IPS DF 19.7 (cell line): ENCODE results near the gene NR6A1.

ENCODE experiments used
- DNase-seq: peaks from one replicate; pipeline ENCODE4 v3.0.0-alpha.2; 2013; ENCODE audit warnings: low read depth, low spot score

Gene NR6A1

DNA sequence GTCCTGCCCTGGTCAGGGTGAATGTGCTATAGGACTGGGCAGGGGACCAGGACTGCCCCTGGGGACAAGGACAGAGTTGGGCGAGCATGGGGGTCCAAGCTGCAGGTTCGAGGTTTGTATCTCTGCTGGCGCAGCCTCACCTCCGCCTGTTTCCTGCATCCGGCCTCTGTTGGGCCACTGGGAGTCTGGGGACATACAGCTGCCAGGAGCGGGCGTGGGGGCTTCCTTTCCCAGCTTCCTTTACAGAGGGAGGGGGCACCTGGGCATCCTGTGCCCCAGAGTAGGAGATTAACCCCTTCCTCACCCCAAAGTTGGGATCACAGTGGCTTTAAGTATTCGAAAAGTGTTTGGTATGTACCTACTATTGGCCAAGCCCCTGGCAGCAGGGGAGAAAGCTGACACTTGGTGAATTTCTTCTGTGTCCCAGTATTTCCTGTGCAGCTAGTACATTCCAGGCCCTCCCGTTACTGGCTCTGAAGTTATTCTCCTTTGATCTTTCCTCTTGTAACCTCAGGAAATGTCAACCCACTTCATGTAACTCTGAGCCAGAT, 24.8 kb upstream of the NR6A1 start:
- DNase-seq = no peak

DNA sequence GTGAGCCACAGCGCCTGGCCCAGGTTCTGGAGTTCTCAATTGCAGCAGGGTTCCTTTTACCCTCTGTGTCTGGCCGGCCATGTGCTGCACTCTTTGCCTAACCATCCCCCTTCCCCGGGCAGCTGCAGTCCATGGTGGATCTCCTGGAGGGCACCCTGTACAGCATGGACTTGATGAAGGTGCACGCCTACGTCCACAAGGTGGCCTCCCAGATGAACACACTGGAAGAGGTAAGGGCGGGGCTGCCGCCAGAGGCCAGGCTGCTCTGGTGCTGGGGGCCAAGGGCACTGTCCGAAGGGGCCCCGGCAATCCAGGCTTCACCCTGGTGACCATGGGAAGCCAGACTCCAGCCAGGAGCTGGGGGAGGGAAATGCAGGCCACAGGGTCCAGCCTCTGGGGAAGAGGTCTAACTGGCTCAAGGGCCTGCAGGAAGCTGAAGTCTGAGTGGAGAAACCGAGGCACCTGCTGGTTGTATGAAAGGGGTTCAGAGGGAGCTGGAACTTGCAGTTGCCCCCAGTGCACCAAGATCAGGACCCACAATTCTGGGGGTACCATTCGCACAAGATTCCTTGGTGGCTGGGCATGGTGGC, 23.9 kb upstream of the NR6A1 start:
- DNase-seq = no peak

DNA sequence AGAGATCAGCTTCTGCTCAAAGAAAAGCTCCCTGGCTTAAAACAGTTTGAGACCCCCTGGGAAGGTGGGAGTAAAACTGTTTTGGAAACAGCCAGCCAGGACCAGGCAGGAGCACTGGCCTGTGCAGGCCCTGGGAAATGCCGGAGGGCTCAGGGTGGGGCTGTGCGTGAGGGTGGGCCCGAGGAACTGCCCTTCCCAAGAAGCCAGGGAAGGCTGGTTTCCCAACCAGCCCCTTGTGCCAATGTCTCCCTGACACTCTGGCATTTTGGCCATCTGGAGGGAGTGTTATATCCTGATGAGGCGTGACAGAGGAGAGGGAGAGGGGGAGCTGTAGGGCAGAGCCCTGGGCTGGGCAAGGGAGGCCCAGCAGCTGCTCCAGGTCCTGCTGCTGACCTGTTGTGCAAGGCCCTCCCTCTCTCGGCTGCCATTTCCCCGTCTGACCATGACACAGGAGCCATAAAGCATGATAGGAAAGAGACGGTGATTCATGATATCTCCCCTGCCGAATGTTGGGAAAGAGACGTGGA, 22.0 kb upstream of the NR6A1 start:
- DNase-seq = no peak

DNA sequence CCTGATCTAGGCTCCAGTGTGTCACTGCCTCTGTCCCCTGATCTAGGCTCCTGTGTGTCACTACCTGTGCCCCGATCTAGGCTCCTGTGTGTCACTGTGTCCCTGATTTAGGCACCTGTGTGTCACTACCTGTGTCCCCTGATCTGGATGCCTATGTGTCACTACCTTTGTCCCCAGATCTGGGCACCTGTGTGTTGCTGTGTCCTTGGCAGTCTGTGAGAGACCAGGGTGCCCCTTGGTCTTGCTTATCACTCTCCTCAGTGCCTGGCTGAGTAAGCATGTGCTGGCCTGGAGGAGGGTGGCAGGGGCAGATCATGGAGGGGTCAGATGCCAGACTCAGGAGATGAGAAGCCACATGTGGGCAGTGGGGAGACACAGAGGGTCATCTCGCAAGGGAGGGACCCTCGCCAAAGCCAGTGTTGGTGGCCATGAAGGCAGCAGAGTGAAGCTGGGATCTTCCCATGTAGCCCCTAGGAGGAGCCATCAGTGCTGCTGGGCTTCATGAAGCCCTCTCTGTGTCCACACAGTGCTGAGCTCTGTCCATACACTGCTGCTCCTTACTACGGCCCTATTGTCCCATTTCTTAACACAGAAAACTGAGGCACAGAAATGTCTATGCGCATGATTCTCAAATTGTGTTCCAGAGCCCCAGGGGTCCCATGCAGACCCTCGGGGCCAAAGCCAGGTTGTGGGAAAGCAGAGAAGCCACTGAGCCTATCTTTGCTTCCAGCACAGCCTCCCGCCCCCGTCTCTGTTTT, 21.3 kb upstream of the NR6A1 start:
- DNase-seq = no peak

DNA sequence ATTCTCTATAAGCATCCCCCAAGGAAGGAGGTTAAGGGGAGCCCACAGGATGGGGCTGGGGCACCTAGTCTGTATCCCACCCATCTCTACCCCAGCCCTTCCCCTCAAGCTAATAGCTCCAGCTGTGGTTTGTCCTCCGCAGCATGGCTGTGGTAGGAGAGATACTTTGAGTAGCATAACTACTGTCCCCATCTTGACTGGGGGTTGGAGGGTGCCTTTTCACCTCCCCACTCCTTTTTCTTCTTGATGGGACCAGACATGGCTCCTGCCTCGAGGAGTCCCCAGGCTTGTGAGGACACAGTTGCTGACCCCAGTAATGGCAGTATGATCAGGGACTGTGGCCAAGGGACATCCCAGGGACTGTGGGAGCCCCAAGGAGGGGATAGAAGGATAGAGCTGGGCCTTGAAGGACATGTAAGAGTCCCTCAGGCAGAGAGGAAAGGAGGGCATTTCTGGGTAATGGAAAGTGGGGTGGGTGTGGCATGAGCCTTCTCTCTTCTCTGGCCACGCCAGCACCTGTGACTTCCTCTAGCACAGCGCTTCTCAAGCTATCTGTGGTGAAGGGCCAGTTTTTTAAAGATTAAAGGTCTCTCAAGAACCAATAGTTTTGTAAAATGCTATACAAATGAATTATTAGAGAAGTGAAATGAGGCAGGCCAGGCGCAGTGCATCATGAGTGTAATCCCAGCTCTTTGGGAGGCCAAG, 19.8 kb upstream of the NR6A1 start:
- no peak for DNase-seq

DNA sequence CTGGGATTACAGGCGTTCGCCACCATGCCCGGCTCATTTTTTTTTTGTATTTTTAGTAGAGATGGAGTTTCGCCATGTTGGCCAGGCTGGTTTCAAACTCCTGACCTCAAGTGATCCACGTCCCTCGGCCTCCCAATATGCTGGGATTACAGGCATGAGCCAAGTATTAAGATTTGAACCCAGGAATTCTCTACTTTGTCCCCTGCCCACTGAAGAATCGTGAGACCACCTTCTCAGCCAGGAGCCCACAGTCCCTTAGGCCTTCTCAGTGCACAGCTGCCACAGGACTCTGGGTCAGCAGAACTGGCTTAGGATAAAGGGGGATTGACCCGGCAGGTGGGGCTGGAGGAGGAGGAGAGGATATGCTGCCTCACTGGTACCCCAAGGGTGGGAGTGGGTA, 19.2 kb upstream of the NR6A1 start:
- DNase-seq = no peak

DNA sequence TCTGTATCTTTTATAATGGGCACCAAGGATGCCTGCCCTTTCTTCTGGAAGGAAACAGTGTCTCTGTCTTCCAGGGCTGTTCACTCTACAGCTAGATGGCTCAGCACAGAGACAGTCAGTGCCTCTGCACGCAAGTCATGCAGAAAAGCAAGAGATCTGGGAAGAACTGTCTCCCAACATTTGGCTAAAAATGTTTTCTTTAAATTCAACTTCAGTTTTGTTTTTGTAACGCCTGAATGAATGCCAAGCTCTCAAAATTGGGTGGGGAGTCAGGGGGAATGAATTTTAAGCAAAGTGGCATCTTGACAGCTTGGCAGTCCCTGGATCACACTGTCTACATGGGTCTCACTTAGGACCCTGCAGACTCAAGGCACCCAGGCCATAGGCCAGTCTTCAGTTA, 18.4 kb upstream of the NR6A1 start:
- DNase-seq = no peak

DNA sequence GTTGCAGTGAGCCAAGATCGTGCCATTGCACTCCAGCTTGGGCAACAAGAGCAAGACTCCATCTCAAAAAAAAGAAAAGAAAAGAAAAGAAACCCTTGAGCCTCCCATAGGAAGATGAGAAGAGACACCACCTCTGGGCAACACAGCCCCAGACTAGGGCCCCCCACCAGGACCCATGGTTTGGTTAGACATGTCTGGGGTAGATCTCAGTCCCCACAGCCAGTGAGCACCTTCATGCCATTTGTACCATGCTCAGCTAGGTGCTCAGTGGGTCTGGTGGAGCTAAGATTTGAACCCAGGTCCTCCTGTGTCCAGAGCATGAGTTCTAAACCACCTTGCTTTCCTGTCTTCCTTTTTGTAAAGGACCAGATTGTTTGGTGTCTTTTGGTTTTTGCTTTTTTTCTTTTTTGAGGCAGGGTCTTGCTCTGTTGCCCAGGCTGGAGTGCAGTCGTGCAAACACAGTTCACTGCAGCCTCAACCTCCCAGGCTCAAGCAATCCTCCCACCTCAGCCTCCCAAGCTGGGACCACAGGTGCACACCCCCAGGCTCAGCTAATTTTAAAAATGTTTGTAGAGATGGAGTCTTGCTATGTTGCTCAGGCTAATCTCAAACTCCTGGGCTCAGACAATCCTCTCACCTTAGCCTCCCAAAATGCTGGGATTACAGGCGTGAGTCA, 17.6 kb upstream of the NR6A1 start:
- DNase-seq = no peak

DNA sequence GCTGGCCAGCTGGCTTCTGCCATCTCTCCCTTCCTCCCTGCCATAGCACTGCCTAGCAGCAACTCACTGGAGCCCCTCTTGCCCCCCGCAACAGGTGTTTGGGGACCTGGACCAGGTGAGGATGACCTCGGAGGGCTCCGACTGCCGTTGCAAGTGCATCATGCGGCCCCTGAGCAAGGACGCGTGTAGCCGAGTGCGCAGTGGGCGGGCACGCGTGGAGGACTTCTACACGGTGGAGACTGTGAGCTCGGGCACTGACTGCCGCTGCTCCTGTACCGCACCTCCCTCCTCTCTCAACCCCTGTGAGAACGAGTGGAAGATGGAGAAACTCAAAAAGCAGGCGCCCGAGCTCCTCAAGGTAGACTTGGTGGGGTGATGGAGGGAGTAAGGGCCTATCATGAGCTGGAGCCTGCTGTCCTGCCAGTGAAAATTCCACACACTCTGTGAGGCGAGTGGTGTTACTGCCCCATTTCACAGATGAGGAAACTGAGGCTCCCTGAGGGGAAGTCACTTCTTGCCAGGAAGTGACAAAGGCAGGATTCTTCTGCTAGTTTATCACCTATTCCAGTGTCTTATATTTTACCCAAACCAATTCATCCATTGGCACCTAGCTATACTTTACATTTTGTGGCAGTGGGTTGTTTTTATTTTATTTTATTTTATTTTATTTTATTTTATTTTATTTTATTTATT, 15.9 kb upstream of the NR6A1 start:
- DNase-seq = no peak

DNA sequence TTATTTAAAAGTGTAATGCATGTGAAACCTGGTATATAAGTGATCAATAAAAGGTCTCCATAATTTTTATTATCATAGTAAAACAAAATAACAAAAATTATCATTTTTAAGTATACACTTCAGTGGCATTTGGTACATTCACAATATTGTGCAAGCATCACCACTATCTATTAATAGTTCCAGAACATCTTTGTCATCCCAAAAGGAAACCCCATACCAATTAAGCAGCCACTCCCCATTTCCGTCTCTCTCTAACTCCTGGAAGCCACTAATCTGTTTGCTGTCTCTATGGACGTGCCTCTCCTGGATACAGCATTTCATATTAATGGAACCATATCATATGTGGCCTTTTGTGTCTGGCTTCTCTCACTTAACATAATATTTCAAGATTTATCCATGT, 13.4 kb upstream of the NR6A1 start:
- DNase-seq = no peak

DNA sequence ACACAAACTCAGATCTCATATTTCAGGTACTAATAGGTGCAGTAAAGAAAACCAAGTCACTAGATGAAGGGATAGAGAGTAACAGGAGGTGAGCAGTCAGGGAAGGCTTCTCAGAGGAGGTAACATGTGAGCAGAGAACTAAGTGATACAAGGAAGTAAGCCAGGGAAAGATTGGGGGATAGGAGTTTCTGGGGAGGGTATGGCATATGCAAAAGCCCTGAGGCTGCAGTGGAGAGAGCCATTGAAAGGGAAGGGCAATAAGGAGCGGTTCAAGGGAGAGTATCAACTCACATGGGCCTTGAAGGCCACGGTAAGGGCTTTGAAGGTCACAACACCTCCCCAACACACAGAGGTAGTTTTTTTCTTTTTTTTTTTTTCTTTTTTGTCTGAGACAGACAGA, 12.7 kb upstream of the NR6A1 start:
- DNase-seq = no peak

DNA sequence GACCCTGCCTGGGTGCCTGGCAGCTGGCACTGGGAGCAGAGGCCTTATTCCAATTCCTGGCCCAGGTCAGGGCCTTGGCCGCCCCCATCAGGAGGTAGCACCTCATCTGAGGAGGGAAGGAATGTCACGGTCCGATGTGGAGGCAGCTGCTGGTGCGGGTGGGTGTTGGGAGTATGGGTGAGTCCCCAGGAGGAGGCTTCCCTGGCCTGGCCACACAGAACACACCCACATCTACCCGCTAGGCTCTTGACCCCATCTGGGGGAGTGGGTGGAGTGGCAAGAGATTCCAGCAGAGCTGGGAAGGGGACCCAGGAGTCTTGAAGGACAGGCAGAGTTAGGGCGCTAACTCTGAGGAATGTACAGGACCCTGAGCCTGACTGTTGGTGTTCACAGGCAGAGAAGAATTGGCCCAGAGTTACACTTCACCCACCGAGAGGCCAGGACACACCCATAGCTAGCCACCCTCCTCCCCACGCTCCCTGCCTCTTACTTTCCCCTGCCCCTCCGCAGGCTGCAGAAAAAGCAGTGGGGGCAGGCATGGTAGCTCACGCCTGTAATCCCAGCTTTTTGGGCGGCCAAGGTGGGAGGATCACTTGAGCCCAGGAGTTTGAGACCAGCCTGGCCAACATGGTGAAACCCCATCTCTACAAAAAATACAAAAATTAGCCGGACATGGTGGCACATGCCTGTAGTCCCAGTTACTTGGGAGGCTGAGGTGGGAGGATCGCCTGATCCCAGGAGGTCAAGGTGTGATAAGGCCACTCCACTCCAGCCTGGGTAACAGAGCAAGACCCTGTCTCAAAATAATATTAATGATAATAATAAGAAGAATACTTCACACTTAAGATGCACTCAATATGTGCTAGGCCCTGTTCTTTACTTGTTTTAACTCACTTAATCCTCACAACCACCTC, 11.8 kb upstream of the NR6A1 start:
- DNase-seq = no peak

DNA sequence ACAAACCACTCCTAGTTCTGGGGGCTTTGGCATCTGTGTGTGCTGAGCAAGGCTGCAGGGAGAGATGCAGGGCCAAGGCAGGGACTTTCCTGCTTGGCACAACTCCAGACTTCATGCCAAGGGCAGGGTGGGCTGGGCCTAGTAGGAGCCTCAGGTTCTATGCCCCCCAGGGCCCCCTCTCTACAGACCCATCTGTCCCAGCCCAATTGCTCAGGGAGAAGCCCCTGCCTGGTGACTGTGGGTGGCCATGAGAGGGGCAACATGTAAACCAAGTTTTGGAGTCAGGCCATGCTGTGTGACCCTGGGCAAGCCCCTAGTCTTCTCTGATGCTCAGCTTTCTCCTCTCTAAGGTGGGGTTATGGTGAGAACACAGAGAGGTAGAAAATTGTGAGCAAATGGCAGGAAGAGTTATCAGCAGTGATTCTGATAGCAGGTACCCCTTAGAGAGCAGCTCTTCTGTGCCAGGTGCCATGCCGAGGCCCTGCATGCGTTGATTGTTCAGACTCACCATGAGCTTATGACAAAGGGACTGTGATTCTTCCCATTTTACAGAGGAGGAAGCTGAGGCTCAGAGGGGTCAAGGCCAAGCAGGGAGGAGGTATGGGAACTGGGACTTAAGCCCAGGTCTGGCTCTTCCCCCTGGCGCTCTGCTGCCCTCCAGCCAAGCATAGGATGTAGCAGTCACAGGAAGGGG, 11.0 kb upstream of the NR6A1 start:
- no peak for DNase-seq

DNA sequence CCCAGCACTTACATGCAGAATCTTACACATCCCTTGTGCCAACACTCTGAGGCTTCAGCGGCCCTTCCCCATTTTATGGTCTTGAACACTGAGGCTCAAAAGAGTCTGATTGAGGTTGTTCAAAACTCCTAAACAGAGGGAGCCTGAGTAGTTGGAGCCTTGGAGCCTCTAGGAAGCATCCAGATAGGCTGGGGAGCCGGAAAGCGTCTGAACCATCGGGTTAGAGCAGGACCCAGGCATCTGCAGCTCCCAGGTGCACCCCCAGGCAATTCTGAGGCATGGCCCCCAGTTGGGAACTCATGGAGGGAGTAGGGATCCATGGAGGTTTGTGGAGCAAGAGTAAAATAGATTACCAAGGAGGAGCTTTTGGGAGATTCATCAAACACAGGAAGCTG, 9.6 kb upstream of the NR6A1 start:
- DNase-seq = no peak

DNA sequence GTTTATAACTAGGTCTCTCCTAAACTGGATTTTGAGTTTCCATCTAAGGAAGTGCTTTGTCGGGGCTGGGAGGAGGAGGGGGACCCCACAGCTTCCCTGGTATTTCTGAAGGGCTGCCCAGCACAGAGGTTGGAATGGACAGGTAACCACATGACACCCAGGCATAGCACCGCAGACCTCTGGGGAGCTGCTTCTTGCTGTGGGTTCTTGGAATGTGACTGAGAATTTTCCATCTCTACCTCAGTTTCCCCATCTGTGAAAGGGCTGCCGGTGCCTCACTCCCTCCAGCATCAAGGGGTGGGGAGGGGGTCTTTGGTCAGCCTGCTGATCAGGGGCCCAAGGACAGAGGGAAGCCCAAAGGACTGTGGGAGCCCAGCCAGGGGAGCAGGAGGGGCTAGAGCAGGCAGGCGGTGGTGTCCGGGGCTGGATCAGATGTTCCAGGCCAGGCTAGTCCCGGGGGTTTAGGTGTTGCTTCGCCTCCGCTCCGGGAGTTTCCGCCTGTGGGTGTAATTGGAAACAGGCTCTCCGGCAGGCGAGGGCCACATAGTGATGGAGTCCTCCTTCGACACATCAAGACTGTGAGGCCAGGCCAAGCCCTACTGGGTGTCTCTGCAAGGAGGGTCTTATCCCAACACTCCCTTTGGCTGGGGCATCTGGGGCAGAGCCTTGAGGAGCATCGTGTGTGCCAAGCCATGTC, 9.1 kb upstream of the NR6A1 start:
- no peak for DNase-seq

DNA sequence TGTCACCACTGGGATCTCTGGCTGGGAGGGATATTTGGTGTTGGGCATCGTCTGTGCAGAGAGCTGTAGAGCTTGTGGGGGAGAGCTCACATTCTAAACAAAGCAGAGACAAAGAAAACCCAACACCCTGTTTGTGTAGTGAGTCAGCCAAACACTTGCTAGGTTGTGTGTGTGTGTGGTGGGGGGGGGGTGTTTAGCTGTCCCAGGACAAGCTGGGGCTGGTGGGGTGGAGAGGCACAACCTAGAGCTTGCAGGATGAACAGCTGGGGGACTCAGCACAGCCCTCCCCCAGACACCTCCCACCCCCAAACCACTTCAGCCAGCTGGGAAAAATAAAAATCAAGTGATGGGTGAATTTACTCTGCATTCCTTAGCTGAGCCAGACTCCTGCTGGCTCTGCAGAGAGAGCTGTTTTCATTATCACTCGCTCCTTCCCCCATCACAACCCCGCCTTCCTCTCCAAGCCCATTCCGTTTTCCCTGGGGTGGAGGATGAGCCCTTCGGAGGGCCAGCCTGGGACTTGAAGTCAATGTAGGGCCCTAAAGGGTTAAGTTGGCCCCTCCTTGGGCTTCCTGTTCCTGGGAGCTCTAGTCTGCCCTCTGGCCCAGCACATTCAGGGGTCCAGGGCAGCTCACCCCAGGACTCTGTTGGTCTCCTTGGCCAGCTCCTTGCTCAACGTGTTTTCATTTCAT, 8.4 kb upstream of the NR6A1 start:
- peak; percentile 72 for DNase-seq

DNA sequence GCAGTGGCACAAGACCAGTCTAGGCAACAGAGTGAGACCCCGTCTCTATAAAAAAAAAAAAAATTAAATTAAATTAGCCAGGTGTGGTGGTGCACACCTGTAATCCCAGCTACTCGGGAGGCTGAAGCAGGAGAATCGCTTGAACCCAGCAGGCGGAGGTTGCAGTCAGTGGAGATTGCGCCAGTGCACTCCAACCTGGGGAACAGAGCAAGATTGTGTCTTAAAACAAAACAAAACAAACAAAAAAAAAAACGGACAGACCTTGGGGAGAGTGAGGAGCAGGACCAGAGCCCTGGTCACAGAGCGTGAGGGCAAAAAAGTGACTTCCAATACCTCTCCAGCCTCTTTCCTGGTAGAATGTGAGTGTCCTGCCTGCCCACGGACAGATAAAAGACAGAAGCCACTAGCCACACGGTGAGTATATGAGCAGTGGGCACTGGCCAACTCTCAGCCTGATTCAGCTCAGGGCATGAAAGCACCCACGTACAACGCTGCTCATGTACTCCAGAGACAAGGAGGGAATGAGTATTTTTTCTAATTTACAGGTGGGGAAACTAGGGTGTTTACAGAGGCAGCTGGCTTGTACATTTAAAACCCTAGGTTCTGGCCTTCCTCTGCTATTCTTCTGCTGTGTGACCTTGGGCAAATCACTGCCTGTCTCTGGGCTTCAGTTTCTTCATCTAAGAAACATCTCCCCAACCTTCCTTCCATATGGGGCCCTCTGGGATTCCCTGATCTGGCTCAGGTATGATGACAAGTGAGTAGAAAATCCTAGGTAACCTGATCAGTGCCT, 7.7 kb upstream of the NR6A1 start:
- DNase-seq = no peak
